ENCODE data around the gene GRM5. TPM values are rescaled to one million over a fixed set of nuclear protein-coding genes. Genes with fewer than 3 reads are reported as not detected.
"Not testable (repeated sequence)": the region's sequence is repeated elsewhere in the genome, so short reads cannot be mapped to it uniquely, and the experiment has no call there.

The GRM5 gene
- under 1 TPM in 1 of 2 donors, not detected in 1; 0.02 TPM for polyA plus RNA-seq

GRCh38 chr11:89065651-89066201 lies at the start of gene GRM5:
Gene GRM5 (minus strand): TSS chr11:89065982. CDS start chr11:89047872, 18,110 bp downstream.
- not testable (repeated sequence) for H3K9me3 ChIP-seq (ENCODE audit: control insufficient read depth in 2 of 2, insufficient read depth in 1 of 2, low read depth in 1 of 2, low read length in 1 of 2); H3K36me3 ChIP-seq (ENCODE audit: control insufficient read depth in 2 of 2, insufficient read depth in 2 of 2, low read length in 1 of 2); H3K27me3 ChIP-seq (ENCODE audit: control insufficient read depth in 1 of 2, insufficient read depth in 2 of 2, low read length in 2 of 2); H3K4me3 ChIP-seq (ENCODE audit: low read depth in 1 of 2, low read length in 2 of 2); H3K4me1 ChIP-seq (ENCODE audit: control insufficient read depth in 2 of 2, insufficient read depth in 2 of 2, low read length in 1 of 2); H3K27ac ChIP-seq (ENCODE audit: low read depth in 2 of 2, low read length in 1 of 2)
- 4 to 10% methylated on average over 44 to 47 of the region's 47 CpGs for WGBS, 2 donors

GRCh38 chr11:89097956-89098355 lies 32.2 kb upstream of the GRM5 start:
- not testable (repeated sequence) for H3K27ac ChIP-seq (ENCODE audit: low read depth in 2 of 2, low read length in 1 of 2); H3K27me3 ChIP-seq (ENCODE audit: control insufficient read depth in 1 of 2, insufficient read depth in 2 of 2, low read length in 2 of 2); H3K9me3 ChIP-seq (ENCODE audit: control insufficient read depth in 2 of 2, insufficient read depth in 1 of 2, low read depth in 1 of 2, low read length in 1 of 2); H3K4me1 ChIP-seq (ENCODE audit: control insufficient read depth in 2 of 2, insufficient read depth in 2 of 2, low read length in 1 of 2); H3K4me3 ChIP-seq (ENCODE audit: low read depth in 1 of 2, low read length in 2 of 2); H3K36me3 ChIP-seq (ENCODE audit: control insufficient read depth in 2 of 2, insufficient read depth in 2 of 2, low read length in 1 of 2)
- WGBS, 2 donors, result 92 to 95% methylated on average over 1 of the region's 1 CpG

- H3K27me3 ChIP-seq (ENCODE audit: control insufficient read depth in 1 of 2, insufficient read depth in 2 of 2, low read length in 2 of 2); H3K4me1 ChIP-seq (ENCODE audit: control insufficient read depth in 2 of 2, insufficient read depth in 2 of 2, low read length in 1 of 2); H3K9me3 ChIP-seq (ENCODE audit: control insufficient read depth in 2 of 2, insufficient read depth in 1 of 2, low read depth in 1 of 2, low read length in 1 of 2); H3K4me3 ChIP-seq (ENCODE audit: low read depth in 1 of 2, low read length in 2 of 2); H3K36me3 ChIP-seq (ENCODE audit: control insufficient read depth in 2 of 2, insufficient read depth in 2 of 2, low read length in 1 of 2); H3K27ac ChIP-seq (ENCODE audit: low read depth in 2 of 2, low read length in 1 of 2): not testable (repeated sequence)
- 27 to 36% methylated on average over 2 of the region's 2 CpGs for WGBS, 2 donors
Measured at GRCh38 chr11:89093806-89094205, 28.0 kb upstream of the GRM5 start.

DNA sequence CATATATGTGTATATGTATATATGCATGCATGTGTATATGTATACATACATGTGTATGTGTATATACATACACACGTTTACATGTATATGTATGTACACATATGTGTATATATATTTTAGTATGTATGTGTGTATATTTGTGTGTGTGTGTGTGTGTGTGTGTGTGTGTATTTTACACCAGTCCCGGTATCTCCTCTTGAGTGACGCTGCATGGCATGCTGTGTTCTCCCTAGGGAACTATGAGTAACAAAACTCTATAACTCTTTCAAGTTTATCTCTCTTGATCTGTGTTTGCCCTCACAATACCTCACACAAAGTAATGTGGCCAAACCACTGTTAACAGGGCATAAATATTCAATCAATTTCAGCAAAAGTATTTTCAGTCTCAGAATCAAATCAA lies 19.2 kb upstream of the GRM5 start:
- H3K4me3 ChIP-seq (ENCODE audit: low read depth in 1 of 2, low read length in 2 of 2); H3K27ac ChIP-seq (ENCODE audit: low read depth in 2 of 2, low read length in 1 of 2); H3K4me1 ChIP-seq (ENCODE audit: control insufficient read depth in 2 of 2, insufficient read depth in 2 of 2, low read length in 1 of 2); H3K9me3 ChIP-seq (ENCODE audit: control insufficient read depth in 2 of 2, insufficient read depth in 1 of 2, low read depth in 1 of 2, low read length in 1 of 2); H3K27me3 ChIP-seq (ENCODE audit: control insufficient read depth in 1 of 2, insufficient read depth in 2 of 2, low read length in 2 of 2); H3K36me3 ChIP-seq (ENCODE audit: control insufficient read depth in 2 of 2, insufficient read depth in 2 of 2, low read length in 1 of 2): not testable (repeated sequence)
- 59% methylated on average over 3 of the region's 3 CpGs for WGBS, 2 donors

GRCh38 chr11:89070911-89071310 lies 5.1 kb upstream of the GRM5 start:
- not testable (repeated sequence) for H3K9me3 ChIP-seq (ENCODE audit: control insufficient read depth in 2 of 2, insufficient read depth in 1 of 2, low read depth in 1 of 2, low read length in 1 of 2); H3K4me1 ChIP-seq (ENCODE audit: control insufficient read depth in 2 of 2, insufficient read depth in 2 of 2, low read length in 1 of 2); H3K36me3 ChIP-seq (ENCODE audit: control insufficient read depth in 2 of 2, insufficient read depth in 2 of 2, low read length in 1 of 2); H3K4me3 ChIP-seq (ENCODE audit: low read depth in 1 of 2, low read length in 2 of 2); H3K27me3 ChIP-seq (ENCODE audit: control insufficient read depth in 1 of 2, insufficient read depth in 2 of 2, low read length in 2 of 2); H3K27ac ChIP-seq (ENCODE audit: low read depth in 2 of 2, low read length in 1 of 2)
- 43 to 53% methylated on average over 1 of the region's 1 CpG for WGBS, 2 donors

GRCh38 chr11:89067264-89067663 lies 1.5 kb upstream of the GRM5 start:
- Histone ChIP-seq H3K9me3 (ENCODE audit: control insufficient read depth in 2 of 2, insufficient read depth in 1 of 2, low read depth in 1 of 2, low read length in 1 of 2) (no peaks in the 10 kb centered on the region), H3K27ac (ENCODE audit: low read depth in 2 of 2, low read length in 1 of 2) (no peak overlapping the region), H3K36me3 (ENCODE audit: control insufficient read depth in 2 of 2, insufficient read depth in 2 of 2, low read length in 1 of 2) (no peaks in the 10 kb centered on the region), H3K27me3 (ENCODE audit: control insufficient read depth in 1 of 2, insufficient read depth in 2 of 2, low read length in 2 of 2) (peaks cover 0 to 3% of the 10 kb centered on the region in 2 donors), H3K4me1 (ENCODE audit: control insufficient read depth in 2 of 2, insufficient read depth in 2 of 2, low read length in 1 of 2) (no peaks in the 10 kb centered on the region), H3K4me3 (ENCODE audit: low read depth in 1 of 2, low read length in 2 of 2) (no peak overlapping the region)

GRCh38 chr11:89065066-89065465 lies 716 bp downstream of the GRM5 start:
- no peaks in the 10 kb centered on the region for H3K4me1 ChIP-seq (ENCODE audit: control insufficient read depth in 2 of 2, insufficient read depth in 2 of 2, low read length in 1 of 2)
- H3K4me3 ChIP-seq (ENCODE audit: low read depth in 1 of 2, low read length in 2 of 2), result no peak overlapping the region
- 27 to 29% methylated on average over 6 of the region's 6 CpGs for WGBS, 2 donors
- H3K9me3 ChIP-seq (ENCODE audit: control insufficient read depth in 2 of 2, insufficient read depth in 1 of 2, low read depth in 1 of 2, low read length in 1 of 2), result no peaks in the 10 kb centered on the region
- no peak overlapping the region for H3K27ac ChIP-seq (ENCODE audit: low read depth in 2 of 2, low read length in 1 of 2)
- H3K36me3 ChIP-seq (ENCODE audit: control insufficient read depth in 2 of 2, insufficient read depth in 2 of 2, low read length in 1 of 2), result no peaks in the 10 kb centered on the region
- peaks cover 0 to 3% of the 10 kb centered on the region in 2 donors for H3K27me3 ChIP-seq (ENCODE audit: control insufficient read depth in 1 of 2, insufficient read depth in 2 of 2, low read length in 2 of 2)

- H3K36me3 ChIP-seq (ENCODE audit: control insufficient read depth in 2 of 2, insufficient read depth in 2 of 2, low read length in 1 of 2); H3K4me1 ChIP-seq (ENCODE audit: control insufficient read depth in 2 of 2, insufficient read depth in 2 of 2, low read length in 1 of 2); H3K27ac ChIP-seq (ENCODE audit: low read depth in 2 of 2, low read length in 1 of 2); H3K9me3 ChIP-seq (ENCODE audit: control insufficient read depth in 2 of 2, insufficient read depth in 1 of 2, low read depth in 1 of 2, low read length in 1 of 2); H3K4me3 ChIP-seq (ENCODE audit: low read depth in 1 of 2, low read length in 2 of 2); H3K27me3 ChIP-seq (ENCODE audit: control insufficient read depth in 1 of 2, insufficient read depth in 2 of 2, low read length in 2 of 2): not testable (repeated sequence)
- 9 to 12% methylated on average over 17 of the region's 17 CpGs for WGBS, 2 donors
Measured at GRCh38 chr11:89063481-89063951, 2.3 kb downstream of the GRM5 start.

DNA sequence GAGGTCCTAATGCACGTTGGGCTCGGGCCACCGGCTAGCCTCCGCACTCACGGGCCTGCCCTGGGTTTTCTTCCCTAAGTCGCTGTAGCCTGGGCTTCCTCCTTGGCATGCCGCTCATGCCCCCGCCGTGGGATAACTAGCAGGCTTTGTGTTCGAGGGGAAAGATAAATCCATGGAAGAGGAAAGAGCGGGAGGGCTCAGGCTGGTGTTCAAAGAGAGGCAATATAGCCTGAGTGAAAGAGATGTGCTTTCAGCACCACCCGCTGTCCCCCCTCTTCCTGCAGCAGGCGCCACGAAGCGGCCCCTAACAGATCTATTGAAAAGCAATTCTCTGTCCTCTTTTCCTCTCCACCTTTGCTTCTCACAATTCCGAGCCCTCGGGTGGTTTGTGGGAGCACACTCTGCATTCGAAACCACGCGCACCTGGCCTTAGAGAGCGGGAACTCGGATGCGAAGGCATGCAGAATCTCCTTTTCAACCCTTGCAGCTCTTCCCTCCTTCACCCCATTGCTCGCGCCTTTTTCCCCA lies 2.9 kb downstream of the GRM5 start:
- H3K27ac ChIP-seq (ENCODE audit: low read depth in 2 of 2, low read length in 1 of 2); H3K36me3 ChIP-seq (ENCODE audit: control insufficient read depth in 2 of 2, insufficient read depth in 2 of 2, low read length in 1 of 2); H3K27me3 ChIP-seq (ENCODE audit: control insufficient read depth in 1 of 2, insufficient read depth in 2 of 2, low read length in 2 of 2); H3K4me1 ChIP-seq (ENCODE audit: control insufficient read depth in 2 of 2, insufficient read depth in 2 of 2, low read length in 1 of 2); H3K4me3 ChIP-seq (ENCODE audit: low read depth in 1 of 2, low read length in 2 of 2); H3K9me3 ChIP-seq (ENCODE audit: control insufficient read depth in 2 of 2, insufficient read depth in 1 of 2, low read depth in 1 of 2, low read length in 1 of 2): not testable (repeated sequence)
- WGBS, 2 donors, result 11% methylated on average over 22 to 24 of the region's 25 CpGs

DNA sequence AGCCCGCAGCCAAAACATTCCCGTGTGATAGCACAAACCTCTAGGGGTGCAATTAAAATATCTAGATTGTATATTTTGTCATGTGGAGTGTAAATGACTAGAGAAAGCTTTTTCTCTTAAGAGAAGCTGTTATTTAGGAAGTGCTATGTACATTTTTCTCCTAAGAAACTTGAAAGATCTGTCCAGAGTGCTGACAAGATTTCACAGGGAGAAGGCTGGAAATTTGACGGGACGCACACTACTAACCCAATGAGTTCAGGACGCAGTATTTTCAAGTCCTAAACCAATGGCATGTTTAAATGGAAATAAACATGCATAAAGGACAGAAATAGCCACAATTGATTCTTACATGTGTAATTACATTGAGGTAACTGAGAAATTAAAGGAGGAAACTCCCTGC lies 3.9 kb downstream of the GRM5 start:
- not testable (repeated sequence) for H3K4me3 ChIP-seq (ENCODE audit: low read depth in 1 of 2, low read length in 2 of 2); H3K27ac ChIP-seq (ENCODE audit: low read depth in 2 of 2, low read length in 1 of 2); H3K9me3 ChIP-seq (ENCODE audit: control insufficient read depth in 2 of 2, insufficient read depth in 1 of 2, low read depth in 1 of 2, low read length in 1 of 2); H3K4me1 ChIP-seq (ENCODE audit: control insufficient read depth in 2 of 2, insufficient read depth in 2 of 2, low read length in 1 of 2); H3K36me3 ChIP-seq (ENCODE audit: control insufficient read depth in 2 of 2, insufficient read depth in 2 of 2, low read length in 1 of 2); H3K27me3 ChIP-seq (ENCODE audit: control insufficient read depth in 1 of 2, insufficient read depth in 2 of 2, low read length in 2 of 2)
- WGBS, 2 donors, result 33 to 37% methylated on average over 5 of the region's 5 CpGs

Measured in esophagus (tissue), 2 donors.